Spleen (tissue), 11 donors: ENCODE data around the gene OXT. TPM values are rescaled to one million over a fixed set of nuclear protein-coding genes. Genes with fewer than 3 reads are reported as not detected.
A peak's percentile ranks its signal among the peaks of the same experiment; 100 is the strongest.

Experiments
- DNase-seq: peaks from one replicate; pipeline ENCODE4 v3.0.0-alpha.2; 2020
- H3K27ac ChIP-seq, 8 donors: fragments of 200-600 bp; sonication (generic) in 7 of 8; 1 replicate in 4 of 8; 2 replicates in 4 of 8; pipeline versions ENCODE4 v1.5.0 to v1.8.0; 2016 to 2021; ENCODE audit warnings: inconsistent platforms in 4 of 8, mild to moderate bottlenecking in 4 of 8, moderate library complexity in 1 of 8
- H3K27me3 ChIP-seq, 7 donors: fragments of 200-600 bp; sonication (generic) in 6 of 7; replicated peaks in 1 of 7; 1 replicate in 4 of 7; 2 replicates in 3 of 7; pipeline versions ENCODE4 v1.5.0 to v1.8.0; 2016 to 2021; ENCODE audit warnings: inconsistent platforms in 3 of 7, mild to moderate bottlenecking in 1 of 7
- H3K36me3 ChIP-seq, 6 donors: fragments of 200-600 bp; sonication (generic) in 5 of 6; 1 replicate in 4 of 6; 2 replicates in 2 of 6; pipeline versions ENCODE4 v1.5.0 to v1.8.0; 2016 to 2021; ENCODE audit warnings: inconsistent platforms in 2 of 6
- H3K4me1 ChIP-seq, 6 donors: fragments of 200-600 bp; sonication (generic) in 5 of 6; 1 replicate in 3 of 6; 2 replicates in 3 of 6; pipeline versions ENCODE4 v1.5.0 to v1.8.0; 2016 to 2021; ENCODE audit warnings: inconsistent platforms in 3 of 6
- H3K4me3 ChIP-seq, 8 donors: fragments of 200-600 bp; sonication (generic) in 7 of 8; 1 replicate in 4 of 8; 2 replicates in 4 of 8; pipeline versions ENCODE4 v1.5.0 to v1.8.0; 2016 to 2021; ENCODE audit warnings: inconsistent platforms in 4 of 8, mild to moderate bottlenecking in 4 of 8, moderate library complexity in 2 of 8
- H3K9me3 ChIP-seq, 8 donors: fragments of 200-600 bp; sonication (generic) in 7 of 8; 1 replicate in 4 of 8; 2 replicates in 4 of 8; pipeline versions ENCODE4 v1.5.0 to v1.8.0; 2016 to 2021; ENCODE audit warnings: inconsistent platforms in 4 of 8
- POLR2A ChIP-seq, 3 donors: fragments of 450-650 bp; IDR thresholded peaks; one replicate each; pipeline ENCODE4 v1.5.1; 2017; ENCODE audit warnings: antibody characterized with exemption in 3 of 3, mild to moderate bottlenecking in 1 of 3
- POLR2AphosphoS5 ChIP-seq, 3 donors: sonication (generic); formaldehyde crosslinking; IDR thresholded peaks; one replicate each; pipeline ENCODE4 v1.5.1; 2017; ENCODE audit warnings: antibody characterized with exemption in 3 of 3
- WGBS, 5 donors: extraction: QIAGEN DNeasy Blood & Tissue Kit in 3 of 5; methylation state at CpG; one replicate each; pipeline versions ENCODE4 v1.1.5 to v1.1.7; 2013 to 2018; 5-methylcytosine and 5-hydroxymethylcytosine counted together
- intact Hi-C: fragments of 100-400 bp; cut with DNase I; formaldehyde crosslinking; loops from one replicate; pipeline ENCODE4 v1.15.0; 2023; ENCODE audit warnings: low total_unique reads
- polyA plus RNA-seq, 3 donors: library from polyadenylated mRNA; stranded (reverse); fragments of 200-250 nt; gene quantifications; one replicate each; pipeline ENCODE4 v1.2.1, GENCODE V29; 2013
- total RNA-seq, 7 donors: library from RNA; depleted of rRNA in 3 of 7; stranded (reverse); fragments of >200 nt in 3 of 7; fragmentation: NEBNext Ultra II Directional in 4 of 7; extraction: Animal tissue kit (Norgen Biotek cat#: 25700) in 4 of 7; gene quantifications; one replicate each; pipeline versions ENCODE4 v1.1.0 to v1.2.1, GENCODE V29; 2016 to 2021
- TF ChIP-seq, protein P1 (sequence below), 11 experiments: fragments of 200-600 bp in 7 of 11; fragments of 450-650 bp in 4 of 11; sonication (generic) in 4 of 11; IDR thresholded peaks in 8 of 11; conservative IDR thresholded peaks in 3 of 11; 1 replicate in 7 of 11; 2 replicates in 4 of 11; pipeline versions ENCODE4 v1.4.0 to v1.8.0; 2016 to 2021; ENCODE audit warnings: antibody characterized with exemption in 11 of 11, inconsistent platforms in 4 of 11, mild to moderate bottlenecking in 1 of 11
- donor health status: healthy with polysubstance abuse.
- donor health status: DM: no; HTN: no; CAD: no; lungs with moderate emphysema.
- donor health status: DM: no; HTN: no; CAD: no.
- donor health status: Bipolar disorder and iron deficiency.
- donor health status: healthy.
- donor health status: DM: no; HTN: no; CAD: no.
- donor health status: DM: yes; HTN: yes; CAD: no.

OXT gene
- total and polyA plus RNA-seq, 10 donors = 0.68 to 1.00 TPM; not detected in 8

DNA sequence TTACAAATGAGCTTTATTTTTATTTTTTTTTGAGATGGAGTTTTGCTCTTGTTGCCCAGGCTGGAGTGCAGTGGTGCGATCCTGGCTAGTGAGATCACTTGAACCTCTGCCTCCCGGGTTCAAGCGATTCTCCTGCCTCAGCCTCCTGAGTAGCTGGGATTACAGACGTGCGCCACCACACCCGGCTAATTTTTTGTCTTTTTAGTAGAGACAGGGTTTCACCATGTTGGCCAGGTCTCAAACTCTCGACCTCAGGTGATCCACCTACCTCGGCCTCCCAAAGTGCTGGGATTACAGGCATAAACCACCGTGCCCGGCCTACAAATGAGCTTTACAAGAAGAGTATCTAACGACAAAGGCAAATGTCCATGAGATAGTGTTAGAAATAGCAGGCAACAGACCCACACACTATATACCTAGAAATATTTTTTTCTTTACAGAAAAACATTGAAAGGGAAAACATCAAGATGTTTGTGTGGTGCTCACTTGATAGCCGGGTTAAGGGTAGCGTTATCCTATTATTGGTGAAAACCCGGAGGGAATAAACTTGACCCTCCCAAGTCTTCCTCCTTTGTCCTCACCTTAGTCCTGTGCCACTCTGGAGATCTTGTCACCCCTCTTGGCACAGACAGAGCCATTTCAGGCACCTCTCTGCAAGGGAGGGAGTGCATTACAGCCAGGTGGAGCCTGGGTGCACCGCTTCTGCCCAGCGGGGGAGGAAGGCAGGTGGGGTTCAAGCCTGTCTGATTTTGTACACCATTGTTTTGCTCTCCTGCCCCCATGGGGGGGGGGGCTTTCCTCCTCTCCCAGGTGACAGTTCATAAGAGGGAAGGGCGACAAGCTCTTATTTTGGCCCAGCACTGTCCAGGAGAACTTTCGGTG, 34.1 kb downstream of the OXT start:
- no peaks in the 10 kb centered on the region for H3K9me3 ChIP-seq
- no peak for DNase-seq
- WGBS, 5 donors = 95 to 98% (median 97%) methylated on average over 17 to 18 of the region's 18 CpGs
- H3K27me3 ChIP-seq = no peaks in the 10 kb centered on the region
- H3K36me3 ChIP-seq = peaks cover 3 to 46% (median 24%) of the 10 kb centered on the region in 6 donors
- TF ChIP-seq POLR2A (IDR thresholded peaks at IDR 0.05) (no peak), POLR2AphosphoS5 (IDR thresholded peaks at IDR 0.05) (no peak)
- TF ChIP-seq, protein P1, sequence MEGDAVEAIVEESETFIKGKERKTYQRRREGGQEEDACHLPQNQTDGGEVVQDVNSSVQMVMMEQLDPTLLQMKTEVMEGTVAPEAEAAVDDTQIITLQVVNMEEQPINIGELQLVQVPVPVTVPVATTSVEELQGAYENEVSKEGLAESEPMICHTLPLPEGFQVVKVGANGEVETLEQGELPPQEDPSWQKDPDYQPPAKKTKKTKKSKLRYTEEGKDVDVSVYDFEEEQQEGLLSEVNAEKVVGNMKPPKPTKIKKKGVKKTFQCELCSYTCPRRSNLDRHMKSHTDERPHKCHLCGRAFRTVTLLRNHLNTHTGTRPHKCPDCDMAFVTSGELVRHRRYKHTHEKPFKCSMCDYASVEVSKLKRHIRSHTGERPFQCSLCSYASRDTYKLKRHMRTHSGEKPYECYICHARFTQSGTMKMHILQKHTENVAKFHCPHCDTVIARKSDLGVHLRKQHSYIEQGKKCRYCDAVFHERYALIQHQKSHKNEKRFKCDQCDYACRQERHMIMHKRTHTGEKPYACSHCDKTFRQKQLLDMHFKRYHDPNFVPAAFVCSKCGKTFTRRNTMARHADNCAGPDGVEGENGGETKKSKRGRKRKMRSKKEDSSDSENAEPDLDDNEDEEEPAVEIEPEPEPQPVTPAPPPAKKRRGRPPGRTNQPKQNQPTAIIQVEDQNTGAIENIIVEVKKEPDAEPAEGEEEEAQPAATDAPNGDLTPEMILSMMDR (IDR thresholded peaks at IDR 0.05 in 8 of 11, conservative IDR thresholded peaks at IDR 0.05 in 3 of 11) = no peak
- intact Hi-C loops = no loop called here
- no peak overlapping the region for H3K27ac ChIP-seq
- H3K4me1 ChIP-seq = peaks cover 0 to 49% (median 7%) of the 10 kb centered on the region in 6 donors
- no peak overlapping the region for H3K4me3 ChIP-seq

DNA sequence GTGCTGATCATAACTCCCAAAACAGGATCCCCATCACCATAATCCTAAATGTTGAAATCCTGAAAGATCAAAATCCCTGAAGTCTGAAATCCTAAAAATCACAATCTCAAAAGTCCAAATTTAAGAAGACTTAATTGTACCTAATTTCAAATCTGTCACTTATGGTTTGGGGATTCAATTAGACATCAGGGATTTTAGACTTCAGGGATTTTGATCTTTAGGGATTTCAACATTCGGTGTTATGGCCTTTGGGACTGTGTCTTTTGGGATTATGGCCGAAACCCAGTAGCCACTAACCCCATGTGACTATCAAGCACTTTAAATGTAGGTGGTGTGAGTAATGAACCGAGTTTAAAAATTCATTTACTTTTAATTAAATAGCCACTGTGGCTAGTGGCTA, 34.8 kb downstream of the OXT start:
- no peaks in the 10 kb centered on the region for H3K27me3 ChIP-seq
- peaks cover 3 to 53% (median 24%) of the 10 kb centered on the region in 6 donors for H3K36me3 ChIP-seq
- H3K9me3 ChIP-seq = no peaks in the 10 kb centered on the region
- H3K4me3 ChIP-seq = no peak overlapping the region
- 90 to 96% (median 95%) methylated on average over 3 of the region's 3 CpGs for WGBS, 5 donors
- intact Hi-C loops = no loop called here
- no peak for DNase-seq
- H3K4me1 ChIP-seq = peaks cover 0 to 54% (median 7%) of the 10 kb centered on the region in 6 donors
- H3K27ac ChIP-seq = no peak overlapping the region
- no peak for TF ChIP-seq POLR2AphosphoS5 (IDR thresholded peaks at IDR 0.05)
- no peak for TF ChIP-seq POLR2A (IDR thresholded peaks at IDR 0.05)
- TF ChIP-seq, protein P1 (IDR thresholded peaks at IDR 0.05 in 8 of 11, conservative IDR thresholded peaks at IDR 0.05 in 3 of 11) = no peak

DNA sequence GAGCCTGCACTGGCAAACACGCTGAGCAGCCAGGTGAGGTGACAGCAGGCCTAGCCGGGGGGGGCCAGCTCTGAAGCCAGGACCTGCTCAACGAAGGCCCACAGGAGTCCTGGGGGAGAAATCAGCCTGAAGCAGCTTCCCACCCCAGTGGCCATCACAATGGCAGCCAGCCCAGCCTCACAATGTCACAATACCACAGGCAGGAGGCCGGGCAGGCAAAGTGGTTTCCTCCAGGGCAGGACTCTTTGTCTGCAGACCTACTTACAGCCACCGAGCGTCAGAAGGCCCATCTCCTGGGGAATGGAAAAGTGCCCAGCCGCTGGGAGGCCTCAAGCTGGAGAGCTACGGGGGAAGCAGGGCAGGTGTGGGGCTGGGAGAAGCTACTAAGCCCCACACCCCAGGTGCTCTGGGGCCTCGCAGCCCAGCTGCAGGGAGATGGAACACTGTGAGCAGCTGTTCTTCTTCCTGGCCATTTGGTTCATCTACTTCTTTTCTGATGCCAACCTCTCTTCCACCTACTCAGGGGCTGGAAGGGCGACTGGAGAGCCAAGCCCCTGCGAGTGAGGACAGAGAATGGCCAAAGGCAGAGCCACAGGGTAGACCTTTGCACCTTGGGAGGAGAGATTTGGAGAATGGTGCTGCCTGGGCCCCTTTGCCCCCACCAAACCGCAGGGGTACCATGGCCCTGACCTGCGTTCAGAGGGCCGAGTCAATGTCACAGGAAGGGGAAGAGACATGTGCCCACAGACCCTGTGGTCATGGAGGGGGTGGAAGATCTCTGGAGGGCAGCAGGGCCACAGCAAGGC, 35.4 kb downstream of the OXT start:
- H3K27me3 ChIP-seq = no peaks in the 10 kb centered on the region
- no peak for DNase-seq
- peak overlapping the region in 2 of 8 donors; percentile 4 to 13 for H3K27ac ChIP-seq
- no peaks in the 10 kb centered on the region for H3K9me3 ChIP-seq
- no peak overlapping the region for H3K4me3 ChIP-seq
- WGBS, 5 donors = 41 to 60% (median 57%) methylated on average over 11 to 14 of the region's 14 CpGs
- H3K36me3 ChIP-seq = peaks cover 3 to 60% (median 24%) of the 10 kb centered on the region in 6 donors
- TF ChIP-seq POLR2A (IDR thresholded peaks at IDR 0.05) (no peak), POLR2AphosphoS5 (IDR thresholded peaks at IDR 0.05) (peak in 1 of 3 donors; percentile 36)
- intact Hi-C loops = no loop called here
- peaks cover 0 to 54% (median 5%) of the 10 kb centered on the region in 6 donors for H3K4me1 ChIP-seq

DNA sequence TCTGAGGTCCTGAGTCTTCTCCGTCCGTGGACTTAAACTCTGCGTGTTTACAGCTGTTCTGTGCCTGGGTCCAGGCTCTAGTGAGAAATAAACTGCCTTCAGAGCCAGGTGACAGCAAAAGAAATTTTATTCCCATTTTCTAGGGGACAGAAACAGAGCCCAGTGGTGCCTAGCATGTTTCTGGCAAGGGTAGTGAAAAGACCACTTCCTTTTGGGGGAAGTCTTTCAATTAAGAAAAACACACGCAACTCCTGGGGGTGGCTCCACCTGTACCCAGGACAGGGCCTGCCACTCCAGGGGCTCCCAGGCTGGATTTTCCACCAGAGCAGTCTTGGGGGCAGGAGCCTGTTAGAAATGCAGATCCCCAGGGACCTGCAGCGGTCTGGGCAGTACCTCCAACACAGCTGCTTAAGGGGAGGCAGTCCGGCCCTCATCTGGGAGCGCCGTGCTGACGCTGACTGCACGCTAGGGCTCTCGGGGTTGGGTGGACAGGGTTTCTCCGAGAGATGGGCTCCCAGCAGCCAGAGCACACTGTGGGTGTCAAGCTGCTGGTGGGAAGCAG, 36.1 kb downstream of the OXT start:
- TF ChIP-seq POLR2AphosphoS5 (IDR thresholded peaks at IDR 0.05) = peak in 1 of 3 donors; percentile 24
- TF ChIP-seq, protein P1 (IDR thresholded peaks at IDR 0.05 in 8 of 11, conservative IDR thresholded peaks at IDR 0.05 in 3 of 11) = no peak
- Histone ChIP-seq H3K4me3 (no peak overlapping the region), H3K27me3 (no peaks in the 10 kb centered on the region), H3K27ac (peak overlapping the region in 2 of 8 donors; percentile 4 to 13), H3K36me3 (peaks cover 3 to 63% (median 24%) of the 10 kb centered on the region in 6 donors), H3K4me1 (peaks cover 0 to 54% (median 0%) of the 10 kb centered on the region in 6 donors), H3K9me3 (no peaks in the 10 kb centered on the region)
- WGBS, 5 donors = 67 to 85% (median 83%) methylated on average over 5 to 12 of the region's 12 CpGs
- no peak for DNase-seq
- intact Hi-C loops = no loop called here
